H1 (cell line): ENCODE measurements around the gene DOCK10. TPM values are rescaled to one million over a fixed set of nuclear protein-coding genes. Genes with fewer than 3 reads are reported as not detected.

Experiments used
- CTCF ChIA-PET: fragments of 300-600 bp; sonication (Branson Sonifier 250); formaldehyde crosslinking; loops from one replicate; lab custom pipeline; 2021; ENCODE audit not compliant: partially characterized antibody; lab: Charles Lee
- POLR2A ChIA-PET: fragments of 300-600 bp; sonication (Branson Sonifier 250); formaldehyde crosslinking; loops from one replicate; lab custom pipeline; 2021; ENCODE audit warnings: inconsistent platforms; ENCODE audit not compliant: partially characterized antibody; lab: Charles Lee
- DNase-seq, 2 experiments: peaks; one replicate each; pipeline versions ENCODE4 v3.0.0 to v3.0.0-alpha.2; 2010 to 2022; ENCODE audit warnings: low spot score in 2 of 2, low read depth in 1 of 2, mixed read lengths in 1 of 2
- FAIRE-seq: peaks from 2 replicates; lab custom pipeline; 2011; peaks lifted over from hg19 to GRCh38; lab: Jason Lieb, UNC
- H2AFZ ChIP-seq: 2 replicates; pipeline ENCODE4 v1.8.1; 2012; ENCODE audit warnings: low read length, inconsistent platforms
- H2AK5ac ChIP-seq: 2 replicates; pipeline ENCODE4 v1.6.1; 2013; ENCODE audit warnings: low read depth, low read length
- H2BK120ac ChIP-seq: replicated peaks from 2 replicates; pipeline ENCODE3; 2013; ENCODE audit warnings: low read depth, low read length, inconsistent platforms
- H2BK12ac ChIP-seq: 2 replicates; pipeline ENCODE4 v1.6.1; 2013; ENCODE audit warnings: low read depth, low read length
- H2BK15ac ChIP-seq: 2 replicates; pipeline ENCODE4 v1.6.1; 2013; ENCODE audit warnings: low read length
- H2BK20ac ChIP-seq: 2 replicates; pipeline ENCODE4 v1.6.1; 2013; ENCODE audit warnings: low read length
- H2BK5ac ChIP-seq: 2 replicates; pipeline ENCODE4 v1.6.1; 2013; ENCODE audit warnings: low read depth, low read length
- H3K14ac ChIP-seq: 2 replicates; pipeline ENCODE4 v1.6.1; 2013; ENCODE audit warnings: inconsistent platforms; ENCODE audit not compliant: insufficient read length
- H3K18ac ChIP-seq: 2 replicates; pipeline ENCODE4 v1.6.1; 2013; ENCODE audit warnings: low read length; ENCODE audit errors: extremely low read depth
- H3K23ac ChIP-seq: 2 replicates; pipeline ENCODE4 v1.6.1; 2013; ENCODE audit warnings: inconsistent platforms; ENCODE audit not compliant: insufficient read length
- H3K23me2 ChIP-seq: 2 replicates; pipeline ENCODE4 v1.6.1; 2013; ENCODE audit warnings: low read depth, low read length
- H3K27ac ChIP-seq: 2 replicates; pipeline ENCODE4 v1.6.1; 2011; ENCODE audit warnings: low read depth, low read length, inconsistent platforms
- H3K27me3 ChIP-seq, 4 experiments: replicated peaks in 1 of 4; 1 replicate in 1 of 4; 2 replicates in 3 of 4; pipeline versions ENCODE4 v1.6.1 to v1.8.1; 2011 to 2013; ENCODE audit warnings: low read length in 3 of 4, mild to moderate bottlenecking in 3 of 4, inconsistent platforms in 2 of 4, mixed read lengths in 2 of 4, moderate library complexity in 1 of 4; ENCODE audit not compliant: control insufficient read depth in 3 of 4, insufficient read depth in 3 of 4; ENCODE audit errors: extremely low read depth in 1 of 4
- H3K36me3 ChIP-seq, 4 experiments: 2 replicates each; pipeline versions ENCODE4 v1.6.1 to v1.8.1; 2011 to 2013; ENCODE audit warnings: mild to moderate bottlenecking in 4 of 4, low read length in 3 of 4, moderate library complexity in 2 of 4, control low read depth in 1 of 4, inconsistent platforms in 1 of 4; ENCODE audit not compliant: insufficient read depth in 4 of 4, control insufficient read depth in 2 of 4
- H3K4ac ChIP-seq: replicated peaks from 2 replicates; pipeline ENCODE3; 2013; ENCODE audit warnings: low read length, low read depth, mixed read lengths, inconsistent platforms; ENCODE audit not compliant: insufficient read length
- H3K4me1 ChIP-seq, 4 experiments: replicated peaks in 1 of 4; 1 replicate in 1 of 4; 2 replicates in 3 of 4; pipeline versions ENCODE4 v1.6.1 to v1.8.1; 2011 to 2013; ENCODE audit warnings: low read length in 3 of 4, inconsistent platforms in 2 of 4, mixed read lengths in 1 of 4; ENCODE audit not compliant: insufficient read depth in 4 of 4, control insufficient read depth in 3 of 4
- H3K4me2 ChIP-seq, 2 experiments: 2 replicates each; pipeline versions ENCODE4 v1.6.1 to v1.8.1; 2011 to 2013; ENCODE audit warnings: low read depth in 2 of 2, low read length in 2 of 2, control low read depth in 1 of 2, inconsistent platforms in 1 of 2, mild to moderate bottlenecking in 1 of 2; ENCODE audit not compliant: insufficient read depth in 1 of 2
- H3K4me3 ChIP-seq, 4 experiments: fragments of 200-600, 300-600 bp in 1 of 4; sonication (generic), shearing (Covaris generic), sonication (Bioruptor Twin) in 1 of 4; 2 replicates each; pipeline versions ENCODE4 v1.5.1 to v1.8.1; 2011 to 2016; ENCODE audit warnings: low read length in 4 of 4, low read depth in 3 of 4, control low read depth in 2 of 4, inconsistent platforms in 2 of 4, mild to moderate bottlenecking in 2 of 4, mixed read lengths in 1 of 4, moderate library complexity in 1 of 4; ENCODE audit not compliant: insufficient read depth in 2 of 4; ENCODE audit errors: extremely low read depth in 1 of 4
- H3K56ac ChIP-seq: replicated peaks from 2 replicates; pipeline ENCODE3; 2013; ENCODE audit warnings: low read depth, mild to moderate bottlenecking, mixed read lengths, low read length, inconsistent platforms; ENCODE audit not compliant: insufficient read length
- H3K79me1 ChIP-seq: 2 replicates; pipeline ENCODE4 v1.6.1; 2013; ENCODE audit warnings: low read depth, low read length, control low read depth
- H3K79me2 ChIP-seq, 2 experiments: 2 replicates each; pipeline versions ENCODE4 v1.6.1 to v1.8.1; 2012 to 2013; ENCODE audit warnings: low read length in 2 of 2, mild to moderate bottlenecking in 2 of 2, inconsistent platforms in 1 of 2; ENCODE audit not compliant: insufficient read depth in 2 of 2, control insufficient read depth in 1 of 2
- H3K9ac ChIP-seq, 4 experiments: replicated peaks in 1 of 4; 1 replicate in 1 of 4; 2 replicates in 3 of 4; pipeline versions ENCODE4 v1.6.1 to v1.8.1; 2011 to 2013; ENCODE audit warnings: low read depth in 3 of 4, low read length in 3 of 4, control low read depth in 2 of 4, mild to moderate bottlenecking in 2 of 4, moderate library complexity in 2 of 4, inconsistent platforms in 1 of 4; ENCODE audit errors: extremely low read depth in 1 of 4
- H3K9me3 ChIP-seq, 2 experiments: 2 replicates each; pipeline versions ENCODE4 v1.6.1 to v1.8.1; 2012 to 2013; ENCODE audit warnings: mild to moderate bottlenecking in 2 of 2, moderate library complexity in 2 of 2, control low read depth in 1 of 2, inconsistent platforms in 1 of 2, low read depth in 1 of 2, low read length in 1 of 2, mixed read lengths in 1 of 2; ENCODE audit not compliant: insufficient read depth in 2 of 2
- H4K20me1 ChIP-seq, 2 experiments: replicated peaks in 1 of 2; 2 replicates each; pipeline versions ENCODE3 to v1.8.1; 2011 to 2013; ENCODE audit warnings: inconsistent platforms in 2 of 2, low read length in 2 of 2, mild to moderate bottlenecking in 1 of 2; ENCODE audit not compliant: insufficient read depth in 2 of 2, control insufficient read depth in 1 of 2
- H4K5ac ChIP-seq: 2 replicates; pipeline ENCODE4 v1.6.1; 2013; ENCODE audit warnings: low read length, low read depth, mixed read lengths, inconsistent platforms; ENCODE audit not compliant: insufficient read length
- H4K8ac ChIP-seq: 2 replicates; pipeline ENCODE4 v1.8.0; 2013; ENCODE audit warnings: mild to moderate bottlenecking, moderate library complexity, low read length, inconsistent platforms; ENCODE audit not compliant: insufficient read depth; ENCODE audit errors: extremely low read depth
- H4K91ac ChIP-seq: replicated peaks from 2 replicates; pipeline ENCODE3; 2013; ENCODE audit warnings: low read length, mixed read lengths, inconsistent platforms; ENCODE audit not compliant: insufficient read length
- CTBP2 ChIP-seq: IDR thresholded peaks from 2 replicates; pipeline ENCODE4 v1.7.0; 2011; ENCODE audit warnings: borderline replicate concordance, mild to moderate bottlenecking, moderate library complexity, mixed read lengths, low read length; ENCODE audit not compliant: insufficient read depth, insufficient read length
- FOSL1 ChIP-seq: IDR thresholded peaks from 2 replicates; pipeline ENCODE4 v1.6.1; 2011; ENCODE audit warnings: mild to moderate bottlenecking, low read depth, low read length, moderate library complexity; ENCODE audit not compliant: insufficient read depth
- WGBS, 2 experiments: shearing (Covaris generic) in 1 of 2; methylation state at CpG; one replicate each; pipeline versions ENCODE4 v1.1.6 to v1.1.7; 2013 to 2015; ENCODE audit warnings: low lambda C conversion rate in 2 of 2, mixed read lengths in 2 of 2, inconsistent platforms in 1 of 2, low coverage in 1 of 2, missing lambda C conversion rate in 1 of 2; ENCODE audit not compliant: insufficient replicate concordance in 2 of 2, insufficient coverage in 1 of 2, insufficient read length in 1 of 2; ENCODE audit errors: extremely low coverage in 1 of 2, missing lambda C conversion rate in 1 of 2; 5-methylcytosine and 5-hydroxymethylcytosine counted together
- polyA plus RNA-seq, 7 experiments: library from polyadenylated mRNA; depleted of rRNA in 3 of 7; stranded (reverse) in 5 of 7; unstranded in 2 of 7; fragments of >200 nt in 5 of 7; fragments of 200-250 nt in 2 of 7; gene quantifications; 1 replicate in 5 of 7; 2 replicates in 1 of 7; 4 replicates in 1 of 7; pipeline versions ENCODE4 v1.2.1 to v1.2.3, GENCODE V29; 2011 to 2013; ENCODE audit warnings: missing spikeins in 2 of 7, mixed read lengths in 2 of 7
- total RNA-seq: library from RNA; stranded (reverse); fragmentation: NEBNext Ultra II Directional; extraction: Animal tissue kit (Norgen Biotek cat#: 25700); gene quantifications from 2 replicates; pipeline ENCODE4 v1.2.1, GENCODE V29; 2021

DOCK10 gene
- total and polyA plus RNA-seq, 2 of the 8 experiments (the other 6 are each of a cell fraction or from before 2014, with no cell fraction given), result 0.33 to 1.6 TPM

GRCh38 chr2:224927011-224927410 is 115.3 kb downstream of the DOCK10 start:
- no peak overlapping the region for H3K4me3 ChIP-seq
- no peaks in the 10 kb centered on the region for H3K9me3 ChIP-seq
- no peak overlapping the region for H2AK5ac ChIP-seq
- no peak overlapping the region for H2AFZ ChIP-seq
- TF ChIP-seq FOSL1 (no peak), CTBP2 (no peak)
- ChIA-PET POLR2A (no interaction called here), CTCF (interaction anchor here (0.5 to 2.0 kb wide), 5 partner anchors 14 to 962 kb away, joined by 3 to 6 read pairs (median 4); no protein-coding TSS in a partner anchor)
- 79% methylated on average over 2 of the region's 2 CpGs; no CpG with 5 or more reads in 1 of the 2 experiments for WGBS, 2 experiments
- no peak overlapping the region for H3K4me2 ChIP-seq
- no peak overlapping the region for H4K5ac ChIP-seq
- no peak overlapping the region for H2BK20ac ChIP-seq
- H4K20me1 ChIP-seq, result no peaks in the 10 kb centered on the region
- no peaks in the 10 kb centered on the region for H3K79me1 ChIP-seq
- no peak for DNase-seq
- H3K27me3 ChIP-seq, result no peaks in the 10 kb centered on the region
- no peak overlapping the region for H3K27ac ChIP-seq
- H4K8ac ChIP-seq, result no peak overlapping the region
- no peak overlapping the region for H4K91ac ChIP-seq
- FAIRE-seq, result no peak
- H2BK5ac ChIP-seq, result no peak overlapping the region
- no peak overlapping the region for H3K56ac ChIP-seq
- no peaks in the 10 kb centered on the region for H3K4me1 ChIP-seq
- no peak overlapping the region for H3K18ac ChIP-seq
- no peaks in the 10 kb centered on the region for H3K36me3 ChIP-seq
- no peaks in the 10 kb centered on the region for H3K23me2 ChIP-seq
- no peak overlapping the region for H2BK15ac ChIP-seq
- no peak overlapping the region for H3K23ac ChIP-seq
- H3K9ac ChIP-seq, result no peak overlapping the region
- no peaks in the 10 kb centered on the region for H3K79me2 ChIP-seq
- no peak overlapping the region for H3K4ac ChIP-seq
- no peak overlapping the region for H2BK120ac ChIP-seq
- no peak overlapping the region for H3K14ac ChIP-seq
- no peak overlapping the region; the same call in 1 of the 2 replicates for H2BK12ac ChIP-seq
